HEK293 (cell line): ENCODE measurements around the gene PIP4K2B.

Experiments
- HOXD13 ChIP-seq: sonication (generic); formaldehyde crosslinking; IDR thresholded peaks from 2 replicates; pipeline ENCODE4 v1.8.0; 2022; ENCODE audit warnings: missing genetic modification reagents, borderline replicate concordance
- KLF10 ChIP-seq: fragments of 450-650 bp; IDR thresholded peaks from 2 replicates; pipeline ENCODE4 v1.5.1; 2018; ENCODE audit warnings: missing biosample characterization, mild to moderate bottlenecking, missing genetic modification characterization
- KLF16 ChIP-seq: fragments of 450-650 bp; formaldehyde crosslinking; IDR thresholded peaks from 2 replicates; pipeline ENCODE4 v1.5.1; 2017; ENCODE audit warnings: missing biosample characterization, missing genetic modification characterization
- KLF8 ChIP-seq: fragments of 450-650 bp; formaldehyde crosslinking; IDR thresholded peaks from 2 replicates; pipeline ENCODE4 v1.5.1; 2016; ENCODE audit warnings: missing biosample characterization, missing genetic modification characterization
- KLF9 ChIP-seq: fragments of 450-650 bp; formaldehyde crosslinking; IDR thresholded peaks from 2 replicates; pipeline ENCODE4 v1.5.1; 2016; ENCODE audit warnings: missing biosample characterization, missing genetic modification characterization, low read depth
- ZBTB17 ChIP-seq: fragments of 450-650 bp; formaldehyde crosslinking; IDR thresholded peaks from 2 replicates; pipeline ENCODE4 v1.5.1; 2016; ENCODE audit warnings: missing biosample characterization, missing genetic modification characterization
- ZBTB48 ChIP-seq: fragments of 450-650 bp; formaldehyde crosslinking; IDR thresholded peaks from 2 replicates; pipeline ENCODE4 v1.5.1; 2016; ENCODE audit warnings: missing biosample characterization, missing genetic modification characterization
- ZBTB7A ChIP-seq: fragments of 450-650 bp; formaldehyde crosslinking; IDR thresholded peaks from 2 replicates; pipeline ENCODE4 v1.5.1; 2016; ENCODE audit warnings: low read depth, missing biosample characterization, missing genetic modification characterization
- ZBTB8A ChIP-seq: fragments of 450-650 bp; formaldehyde crosslinking; IDR thresholded peaks from 2 replicates; pipeline ENCODE4 v1.5.1; 2016; ENCODE audit warnings: missing biosample characterization, missing genetic modification characterization
- ZFP41 ChIP-seq: fragments of 450-650 bp; formaldehyde crosslinking; IDR thresholded peaks from 2 replicates; pipeline ENCODE4 v1.5.1; 2016; ENCODE audit warnings: missing biosample characterization, missing genetic modification characterization, borderline replicate concordance
- ZNF10 ChIP-seq: fragments of 450-650 bp; formaldehyde crosslinking; IDR thresholded peaks from 2 replicates; pipeline ENCODE4 v1.5.1; 2017; ENCODE audit warnings: missing biosample characterization, missing genetic modification characterization
- ZNF133 ChIP-seq: fragments of 450-650 bp; formaldehyde crosslinking; IDR thresholded peaks from 2 replicates; pipeline ENCODE4 v1.5.1; 2016; ENCODE audit warnings: missing biosample characterization, missing genetic modification characterization
- ZNF16 ChIP-seq: fragments of 450-650 bp; formaldehyde crosslinking; IDR thresholded peaks from 2 replicates; pipeline ENCODE4 v1.5.1; 2016; ENCODE audit warnings: low read depth, missing biosample characterization, missing genetic modification characterization
- ZNF18 ChIP-seq: fragments of 450-650 bp; formaldehyde crosslinking; IDR thresholded peaks from 2 replicates; pipeline ENCODE4 v1.5.1; 2016; ENCODE audit warnings: missing biosample characterization, missing genetic modification characterization
- ZNF19 ChIP-seq: fragments of 450-650 bp; formaldehyde crosslinking; IDR thresholded peaks from 2 replicates; pipeline ENCODE4; 2016; ENCODE audit warnings: missing biosample characterization, missing genetic modification characterization, low read depth
- ZNF223 ChIP-seq: fragments of 450-650 bp; formaldehyde crosslinking; IDR thresholded peaks from 2 replicates; pipeline ENCODE4 v1.5.1; 2016; ENCODE audit warnings: missing biosample characterization, missing genetic modification characterization
- ZNF239 ChIP-seq: fragments of 450-650 bp; formaldehyde crosslinking; IDR thresholded peaks from 2 replicates; pipeline ENCODE4 v1.5.1; 2016; ENCODE audit warnings: missing biosample characterization, missing genetic modification characterization
- ZNF324 ChIP-seq: fragments of 450-650 bp; formaldehyde crosslinking; IDR thresholded peaks from 2 replicates; pipeline ENCODE4 v1.5.1; 2016; ENCODE audit warnings: missing biosample characterization, missing genetic modification characterization
- ZNF48 ChIP-seq: fragments of 450-650 bp; formaldehyde crosslinking; IDR thresholded peaks from 2 replicates; pipeline ENCODE4 v1.5.1; 2016; ENCODE audit warnings: missing biosample characterization, missing genetic modification characterization
- ZNF510 ChIP-seq: fragments of 450-650 bp; formaldehyde crosslinking; IDR thresholded peaks from 2 replicates; pipeline ENCODE4 v1.5.1; 2018; ENCODE audit warnings: mild to moderate bottlenecking, missing genetic modification characterization, missing biosample characterization; ENCODE audit not compliant: insufficient replicate concordance
- ZNF514 ChIP-seq: fragments of 450-650 bp; formaldehyde crosslinking; IDR thresholded peaks from 2 replicates; pipeline ENCODE4 v1.5.1; 2016; ENCODE audit warnings: missing biosample characterization, missing genetic modification characterization
- ZNF560 ChIP-seq: fragments of 450-650 bp; formaldehyde crosslinking; IDR thresholded peaks from 2 replicates; pipeline ENCODE4 v1.5.1; 2017; ENCODE audit warnings: missing biosample characterization, missing genetic modification characterization, borderline replicate concordance
- ZNF580 ChIP-seq: fragments of 450-650 bp; formaldehyde crosslinking; IDR thresholded peaks from 2 replicates; pipeline ENCODE4 v1.5.1; 2016; ENCODE audit warnings: missing biosample characterization, missing genetic modification characterization
- ZNF660 ChIP-seq: fragments of 450-650 bp; IDR thresholded peaks from 2 replicates; pipeline ENCODE4 v1.5.1; 2018; ENCODE audit warnings: missing biosample characterization, mild to moderate bottlenecking, missing genetic modification characterization
- ZNF701 ChIP-seq: fragments of 450-650 bp; formaldehyde crosslinking; IDR thresholded peaks from 2 replicates; pipeline ENCODE4 v1.5.1; 2016; ENCODE audit warnings: missing biosample characterization, missing genetic modification characterization
- ZNF768 ChIP-seq: fragments of 450-650 bp; formaldehyde crosslinking; IDR thresholded peaks from 2 replicates; pipeline ENCODE4 v1.5.1; 2018; ENCODE audit warnings: missing biosample characterization, mild to moderate bottlenecking, missing genetic modification characterization
- ZXDB ChIP-seq: fragments of 450-650 bp; formaldehyde crosslinking; IDR thresholded peaks from 2 replicates; pipeline ENCODE4 v1.5.1; 2016; ENCODE audit warnings: missing biosample characterization, missing genetic modification characterization
- TF ChIP-seq, protein P1 (sequence below): fragments of 450-650 bp; formaldehyde crosslinking; IDR thresholded peaks from 2 replicates; pipeline ENCODE4 v1.5.1; 2017; ENCODE audit warnings: missing biosample characterization, mild to moderate bottlenecking, missing genetic modification characterization, moderate library complexity
- TF ChIP-seq, protein P2 (sequence below): fragments of 450-650 bp; formaldehyde crosslinking; IDR thresholded peaks from 2 replicates; pipeline ENCODE4 v1.5.1; 2017; ENCODE audit warnings: missing biosample characterization, missing genetic modification characterization
- TF ChIP-seq, protein P3 (sequence below): fragments of 450-650 bp; formaldehyde crosslinking; IDR thresholded peaks from 2 replicates; pipeline ENCODE4 v1.5.1; 2016; ENCODE audit warnings: missing biosample characterization, missing genetic modification characterization
- TF ChIP-seq, protein P4 (sequence below): fragments of 450-650 bp; formaldehyde crosslinking; IDR thresholded peaks from 2 replicates; pipeline ENCODE4 v1.5.1; 2016; ENCODE audit warnings: missing biosample characterization, missing genetic modification characterization

Gene PIP4K2B

DNA sequence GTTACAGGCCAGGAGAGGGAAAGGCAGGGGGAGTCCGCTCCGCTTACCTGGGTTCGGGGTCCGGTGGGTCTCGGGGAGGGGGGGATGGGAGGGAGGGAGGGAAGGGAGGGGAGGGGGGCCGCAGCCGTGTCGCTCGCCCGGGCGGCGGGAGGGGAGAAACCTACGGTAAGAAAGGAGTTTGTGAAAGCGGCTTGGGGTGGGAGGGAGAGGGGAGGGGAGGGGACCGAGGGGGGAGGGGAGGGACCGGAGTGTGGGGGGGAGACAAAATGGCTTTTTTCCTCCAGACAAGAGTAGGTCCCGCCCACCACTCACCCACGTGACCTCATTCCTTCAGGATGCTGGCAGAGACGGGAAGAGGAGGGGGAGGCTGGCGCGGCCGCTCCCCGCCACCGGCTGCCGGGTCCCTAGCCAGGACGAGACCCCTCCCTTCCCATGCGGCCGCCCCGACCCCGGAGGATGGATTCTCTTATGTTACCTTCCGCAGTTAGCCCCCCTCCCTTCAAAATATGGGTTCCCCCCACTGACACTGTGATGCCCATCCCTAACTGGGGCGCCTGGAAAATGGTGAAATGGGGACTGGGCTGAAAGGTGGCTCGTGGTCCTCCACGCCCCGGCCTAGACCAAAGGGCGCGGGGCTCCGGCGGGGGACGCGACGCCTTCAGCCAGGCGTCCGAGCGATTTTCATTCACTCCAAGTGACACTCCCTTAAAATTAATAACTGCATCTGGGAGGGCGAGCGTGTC, 51.0 kb downstream of the PIP4K2B start, which contains the start of gene PCGF2 (continued):
- TF ChIP-seq, protein P1, sequence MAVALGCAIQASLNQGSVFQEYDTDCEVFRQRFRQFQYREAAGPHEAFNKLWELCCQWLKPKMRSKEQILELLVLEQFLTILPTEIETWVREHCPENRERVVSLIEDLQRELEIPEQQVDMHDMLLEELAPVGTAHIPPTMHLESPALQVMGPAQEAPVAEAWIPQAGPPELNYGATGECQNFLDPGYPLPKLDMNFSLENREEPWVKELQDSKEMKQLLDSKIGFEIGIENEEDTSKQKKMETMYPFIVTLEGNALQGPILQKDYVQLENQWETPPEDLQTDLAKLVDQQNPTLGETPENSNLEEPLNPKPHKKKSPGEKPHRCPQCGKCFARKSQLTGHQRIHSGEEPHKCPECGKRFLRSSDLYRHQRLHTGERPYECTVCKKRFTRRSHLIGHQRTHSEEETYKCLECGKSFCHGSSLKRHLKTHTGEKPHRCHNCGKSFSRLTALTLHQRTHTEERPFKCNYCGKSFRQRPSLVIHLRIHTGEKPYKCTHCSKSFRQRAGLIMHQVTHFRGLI (tag by site-specific recombination): no peak
- TF ChIP-seq HOXD13 (CRISPR knock-in tag) (no peak), ZNF48 (tag by site-specific recombination) (no peak), ZNF510 (tag by site-specific recombination) (no peak), ZBTB8A (peak; percentile 96), KLF10 (tag by site-specific recombination) (0 out of 2 replicates have a peak, but pooled peaks have one; percentile 19), ZNF223 (tag by site-specific recombination) (no peak), ZNF16 (no peak), ZFP41 (no peak), ZNF560 (tag by site-specific recombination) (no peak), KLF8 (tag by site-specific recombination) (peak; percentile 84; the same call in 1 of the 2 replicates), KLF9 (tag by site-specific recombination) (peak; percentile 22; the same call in 1 of the 2 replicates), ZXDB (tag by site-specific recombination) (no peak), ZNF660 (0 out of 2 replicates have a peak, but pooled peaks have one; percentile 39), ZBTB17 (tag by site-specific recombination) (no peak), KLF16 (no peak), ZNF580 (tag by site-specific recombination) (no peak), ZBTB7A (tag by site-specific recombination) (peak; percentile 56; the same call in 1 of the 2 replicates), ZNF239 (no peak), ZNF18 (tag by site-specific recombination) (no peak), ZNF10 (no peak), ZNF324 (tag by site-specific recombination) (no peak; the same call in 1 of the 2 replicates), ZNF701 (tag by site-specific recombination) (no peak), ZNF514 (tag by site-specific recombination) (no peak), ZNF768 (tag by site-specific recombination) (no peak), ZBTB48 (tag by site-specific recombination) (peak; percentile 93), ZNF133 (no peak), ZNF19 (tag by site-specific recombination) (no peak)
- TF ChIP-seq, protein P2, sequence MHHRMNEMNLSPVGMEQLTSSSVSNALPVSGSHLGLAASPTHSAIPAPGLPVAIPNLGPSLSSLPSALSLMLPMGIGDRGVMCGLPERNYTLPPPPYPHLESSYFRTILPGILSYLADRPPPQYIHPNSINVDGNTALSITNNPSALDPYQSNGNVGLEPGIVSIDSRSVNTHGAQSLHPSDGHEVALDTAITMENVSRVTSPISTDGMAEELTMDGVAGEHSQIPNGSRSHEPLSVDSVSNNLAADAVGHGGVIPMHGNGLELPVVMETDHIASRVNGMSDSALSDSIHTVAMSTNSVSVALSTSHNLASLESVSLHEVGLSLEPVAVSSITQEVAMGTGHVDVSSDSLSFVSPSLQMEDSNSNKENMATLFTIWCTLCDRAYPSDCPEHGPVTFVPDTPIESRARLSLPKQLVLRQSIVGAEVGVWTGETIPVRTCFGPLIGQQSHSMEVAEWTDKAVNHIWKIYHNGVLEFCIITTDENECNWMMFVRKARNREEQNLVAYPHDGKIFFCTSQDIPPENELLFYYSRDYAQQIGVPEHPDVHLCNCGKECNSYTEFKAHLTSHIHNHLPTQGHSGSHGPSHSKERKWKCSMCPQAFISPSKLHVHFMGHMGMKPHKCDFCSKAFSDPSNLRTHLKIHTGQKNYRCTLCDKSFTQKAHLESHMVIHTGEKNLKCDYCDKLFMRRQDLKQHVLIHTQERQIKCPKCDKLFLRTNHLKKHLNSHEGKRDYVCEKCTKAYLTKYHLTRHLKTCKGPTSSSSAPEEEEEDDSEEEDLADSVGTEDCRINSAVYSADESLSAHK: peak; percentile 75
- TF ChIP-seq, protein P3, sequence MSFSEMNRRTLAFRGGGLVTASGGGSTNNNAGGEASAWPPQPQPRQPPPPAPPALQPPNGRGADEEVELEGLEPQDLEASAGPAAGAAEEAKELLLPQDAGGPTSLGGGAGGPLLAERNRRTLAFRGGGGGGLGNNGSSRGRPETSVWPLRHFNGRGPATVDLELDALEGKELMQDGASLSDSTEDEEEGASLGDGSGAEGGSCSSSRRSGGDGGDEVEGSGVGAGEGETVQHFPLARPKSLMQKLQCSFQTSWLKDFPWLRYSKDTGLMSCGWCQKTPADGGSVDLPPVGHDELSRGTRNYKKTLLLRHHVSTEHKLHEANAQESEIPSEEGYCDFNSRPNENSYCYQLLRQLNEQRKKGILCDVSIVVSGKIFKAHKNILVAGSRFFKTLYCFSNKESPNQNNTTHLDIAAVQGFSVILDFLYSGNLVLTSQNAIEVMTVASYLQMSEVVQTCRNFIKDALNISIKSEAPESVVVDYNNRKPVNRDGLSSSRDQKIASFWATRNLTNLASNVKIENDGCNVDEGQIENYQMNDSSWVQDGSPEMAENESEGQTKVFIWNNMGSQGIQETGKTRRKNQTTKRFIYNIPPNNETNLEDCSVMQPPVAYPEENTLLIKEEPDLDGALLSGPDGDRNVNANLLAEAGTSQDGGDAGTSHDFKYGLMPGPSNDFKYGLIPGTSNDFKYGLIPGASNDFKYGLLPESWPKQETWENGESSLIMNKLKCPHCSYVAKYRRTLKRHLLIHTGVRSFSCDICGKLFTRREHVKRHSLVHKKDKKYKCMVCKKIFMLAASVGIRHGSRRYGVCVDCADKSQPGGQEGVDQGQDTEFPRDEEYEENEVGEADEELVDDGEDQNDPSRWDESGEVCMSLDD (tag by site-specific recombination): peak; percentile 82; the same call in 1 of the 2 replicates
- TF ChIP-seq, protein P4, sequence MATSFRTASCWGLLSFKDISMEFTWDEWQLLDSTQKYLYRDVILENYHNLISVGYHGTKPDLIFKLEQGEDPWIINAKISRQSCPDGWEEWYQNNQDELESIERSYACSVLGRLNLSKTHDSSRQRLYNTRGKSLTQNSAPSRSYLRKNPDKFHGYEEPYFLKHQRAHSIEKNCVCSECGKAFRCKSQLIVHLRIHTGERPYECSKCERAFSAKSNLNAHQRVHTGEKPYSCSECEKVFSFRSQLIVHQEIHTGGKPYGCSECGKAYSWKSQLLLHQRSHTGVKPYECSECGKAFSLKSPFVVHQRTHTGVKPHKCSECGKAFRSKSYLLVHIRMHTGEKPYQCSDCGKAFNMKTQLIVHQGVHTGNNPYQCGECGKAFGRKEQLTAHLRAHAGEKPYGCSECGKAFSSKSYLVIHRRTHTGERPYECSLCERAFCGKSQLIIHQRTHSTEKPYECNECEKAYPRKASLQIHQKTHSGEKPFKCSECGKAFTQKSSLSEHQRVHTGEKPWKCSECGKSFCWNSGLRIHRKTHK (tag by site-specific recombination): no peak
